Measurements from ENCODE around the gene CYP2R1. TPM values are rescaled to one million over a fixed set of nuclear protein-coding genes. Genes with fewer than 3 reads are reported as not detected.

The CYP2R1 gene
- total and polyA plus RNA-seq, 2 experiments from 2014 or later = 20.4 to 25.6 TPM

- H3K4me1 ChIP-seq (ENCODE audit: insufficient read depth) = no peaks in the 10 kb centered on the region
- no peaks in the 10 kb centered on the region for H3K9me2 ChIP-seq (replicated peaks; ENCODE audit: insufficient read depth)
- DNase-seq (ENCODE audit: low spot score) = peak; percentile 58
- H3K27me3 ChIP-seq = no peaks in the 10 kb centered on the region
- WGBS (ENCODE audit: low lambda C conversion rate, missing lambda C conversion rate) = 53% methylated on average over 55 of the region's 58 CpGs
- H2AFZ ChIP-seq = peak overlapping the region; percentile 63
- H3K4me3 ChIP-seq = peak overlapping the region; percentile 16
- H3K9me3 ChIP-seq (ENCODE audit: low read depth) = no peaks in the 10 kb centered on the region
- H4K20me1 ChIP-seq (ENCODE audit: insufficient read depth, poor library complexity, severe bottlenecking) = no peaks in the 10 kb centered on the region
- peak overlapping the region; percentile 80 for H3K4me2 ChIP-seq
- TF ChIP-seq, protein P1, sequence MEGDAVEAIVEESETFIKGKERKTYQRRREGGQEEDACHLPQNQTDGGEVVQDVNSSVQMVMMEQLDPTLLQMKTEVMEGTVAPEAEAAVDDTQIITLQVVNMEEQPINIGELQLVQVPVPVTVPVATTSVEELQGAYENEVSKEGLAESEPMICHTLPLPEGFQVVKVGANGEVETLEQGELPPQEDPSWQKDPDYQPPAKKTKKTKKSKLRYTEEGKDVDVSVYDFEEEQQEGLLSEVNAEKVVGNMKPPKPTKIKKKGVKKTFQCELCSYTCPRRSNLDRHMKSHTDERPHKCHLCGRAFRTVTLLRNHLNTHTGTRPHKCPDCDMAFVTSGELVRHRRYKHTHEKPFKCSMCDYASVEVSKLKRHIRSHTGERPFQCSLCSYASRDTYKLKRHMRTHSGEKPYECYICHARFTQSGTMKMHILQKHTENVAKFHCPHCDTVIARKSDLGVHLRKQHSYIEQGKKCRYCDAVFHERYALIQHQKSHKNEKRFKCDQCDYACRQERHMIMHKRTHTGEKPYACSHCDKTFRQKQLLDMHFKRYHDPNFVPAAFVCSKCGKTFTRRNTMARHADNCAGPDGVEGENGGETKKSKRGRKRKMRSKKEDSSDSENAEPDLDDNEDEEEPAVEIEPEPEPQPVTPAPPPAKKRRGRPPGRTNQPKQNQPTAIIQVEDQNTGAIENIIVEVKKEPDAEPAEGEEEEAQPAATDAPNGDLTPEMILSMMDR (IDR thresholded peaks at IDR 0.05; ENCODE audit: poor library complexity) = peak; percentile 18
- TF ChIP-seq EZH2phosphoT487 (IDR thresholded peaks at IDR 0.05; ENCODE audit: low read depth, severe bottlenecking, unreplicated experiment) (no peak), EZH2 (IDR thresholded peaks at IDR 0.05; ENCODE audit: borderline replicate concordance) (no peak)
- no peaks in the 10 kb centered on the region for H3K36me3 ChIP-seq (replicated peaks; ENCODE audit: insufficient read depth, low read depth)
- no peaks in the 10 kb centered on the region for H3K79me2 ChIP-seq
- H3K27ac ChIP-seq = no peak overlapping the region
These were observed 13.3 kb upstream of the CYP2R1 start for GRCh38 chr11:14905104-14906033.

DNA sequence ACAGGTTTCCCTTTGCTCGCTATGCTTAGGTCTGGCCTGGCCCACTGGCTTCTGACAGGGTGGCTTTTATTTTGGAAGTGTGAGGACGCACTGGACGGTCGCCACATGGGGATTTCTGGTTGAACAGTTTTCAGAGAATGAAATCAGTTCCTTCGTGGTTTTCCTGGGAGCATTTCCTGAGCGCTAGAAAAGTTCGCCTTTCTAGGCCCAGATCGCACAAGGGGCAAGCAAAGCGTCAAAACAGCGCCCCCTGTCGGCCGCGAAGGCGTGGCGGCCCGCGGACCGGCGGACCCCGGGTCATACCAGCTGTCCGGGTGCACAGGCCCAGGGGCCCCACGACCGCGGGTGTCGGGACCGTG lies 12.7 kb upstream of the CYP2R1 start:
- H2AFZ ChIP-seq = peak overlapping the region; percentile 63

GRCh38 chr11:14902650-14903350 lies 10.8 kb upstream of the CYP2R1 start:
- H3K9me2 ChIP-seq (replicated peaks; ENCODE audit: insufficient read depth) = no peaks in the 10 kb centered on the region
- no peaks in the 10 kb centered on the region for H4K20me1 ChIP-seq (ENCODE audit: insufficient read depth, poor library complexity, severe bottlenecking)
- H3K4me1 ChIP-seq (ENCODE audit: insufficient read depth) = no peaks in the 10 kb centered on the region
- H3K9me3 ChIP-seq (ENCODE audit: low read depth) = no peaks in the 10 kb centered on the region
- no peak overlapping the region for H3K4me3 ChIP-seq
- WGBS (ENCODE audit: low lambda C conversion rate, missing lambda C conversion rate) = 46% methylated on average over 1 of the region's 1 CpG
- no peaks in the 10 kb centered on the region for H3K27me3 ChIP-seq
- H3K4me2 ChIP-seq = no peak overlapping the region
- H2AFZ ChIP-seq = no peak overlapping the region
- TF ChIP-seq EZH2 (IDR thresholded peaks at IDR 0.05; ENCODE audit: borderline replicate concordance) = no peak
- TF ChIP-seq, protein P1 (IDR thresholded peaks at IDR 0.05; ENCODE audit: poor library complexity) = no peak
- TF ChIP-seq EZH2phosphoT487 (IDR thresholded peaks at IDR 0.05; ENCODE audit: low read depth, severe bottlenecking, unreplicated experiment) = no peak
- DNase-seq (ENCODE audit: low spot score) = no peak
- H3K36me3 ChIP-seq (replicated peaks; ENCODE audit: insufficient read depth, low read depth) = no peaks in the 10 kb centered on the region
- H3K79me2 ChIP-seq = no peaks in the 10 kb centered on the region
- no peak overlapping the region for H3K27ac ChIP-seq

More for the DNA sequence above, 12.7 kb upstream of the CYP2R1 start:
- DNase-seq (ENCODE audit: low spot score) = peak; percentile 68
- 29% methylated on average over 26 of the region's 26 CpGs for WGBS (ENCODE audit: low lambda C conversion rate, missing lambda C conversion rate)
- Histone ChIP-seq H3K79me2 (no peaks in the 10 kb centered on the region), H3K27ac (no peak overlapping the region), H3K36me3 (replicated peaks; ENCODE audit: insufficient read depth, low read depth) (no peaks in the 10 kb centered on the region), H3K4me2 (peak overlapping the region; percentile 80), H4K20me1 (ENCODE audit: insufficient read depth, poor library complexity, severe bottlenecking) (no peaks in the 10 kb centered on the region), H3K4me3 (peak overlapping the region; percentile 16), H3K9me3 (ENCODE audit: low read depth) (no peaks in the 10 kb centered on the region), H3K27me3 (no peaks in the 10 kb centered on the region), H3K4me1 (ENCODE audit: insufficient read depth) (no peaks in the 10 kb centered on the region), H3K9me2 (replicated peaks; ENCODE audit: insufficient read depth) (no peaks in the 10 kb centered on the region)
- TF ChIP-seq EZH2 (IDR thresholded peaks at IDR 0.05; ENCODE audit: borderline replicate concordance) = no peak
- TF ChIP-seq EZH2phosphoT487 (IDR thresholded peaks at IDR 0.05; ENCODE audit: low read depth, severe bottlenecking, unreplicated experiment) = no peak
- TF ChIP-seq, protein P1 (IDR thresholded peaks at IDR 0.05; ENCODE audit: poor library complexity) = peak; percentile 63
